ENCODE results near the gene GMIP.

Gene GMIP

GRCh38 chr19:19645233-19645870 is 1.9 kb upstream of the GMIP start:
- H3K27ac ChIP-seq (replicated peaks): no peak overlapping the region
- no peak overlapping the region for H3K4me3 ChIP-seq (replicated peaks; ENCODE audit: insufficient read depth, low read length)
- TF ChIP-seq CTCF (IDR thresholded peaks at IDR 0.05; ENCODE audit: insufficient read depth, low read length) (no peak), SPI1 (IDR thresholded peaks at IDR 0.05; ENCODE audit: borderline replicate concordance, low read depth) (no peak), POLR2AphosphoS5 (IDR thresholded peaks at IDR 0.05; ENCODE audit: low read depth) (no peak), GABPA (IDR thresholded peaks at IDR 0.05; ENCODE audit: low read depth) (no peak), REST (IDR thresholded peaks at IDR 0.05; ENCODE audit: insufficient replicate concordance, low read depth) (no peak)

GRCh38 chr19:19644054-19644388 is 564 bp upstream of the GMIP start:
- H3K4me3 ChIP-seq (replicated peaks; ENCODE audit: insufficient read depth, low read length): no peak overlapping the region
- H3K27ac ChIP-seq (replicated peaks): peak overlapping the region; percentile 96
- TF ChIP-seq CTCF (IDR thresholded peaks at IDR 0.05; ENCODE audit: insufficient read depth, low read length) (no peak), POLR2AphosphoS5 (IDR thresholded peaks at IDR 0.05; ENCODE audit: low read depth) (no peak), SPI1 (IDR thresholded peaks at IDR 0.05; ENCODE audit: borderline replicate concordance, low read depth) (no peak), GABPA (IDR thresholded peaks at IDR 0.05; ENCODE audit: low read depth) (no peak), REST (IDR thresholded peaks at IDR 0.05; ENCODE audit: insufficient replicate concordance, low read depth) (no peak)
- DNase-seq (ENCODE audit: low read depth in 1 of 2, low spot score in 1 of 2): no peak
- H3K27me3 ChIP-seq (ENCODE audit: insufficient read depth, poor library complexity, severe bottlenecking): no peaks in the 10 kb centered on the region

More at GRCh38 chr19:19645233-19645870, 1.9 kb upstream of the GMIP start:
- H3K27me3 ChIP-seq (ENCODE audit: insufficient read depth, poor library complexity, severe bottlenecking): no peaks in the 10 kb centered on the region
- DNase-seq (ENCODE audit: low read depth in 1 of 2, low spot score in 1 of 2): no peak

- DNase-seq (ENCODE audit: low read depth in 1 of 2, low spot score in 1 of 2): peak; percentile 61 to 63
- H3K27ac ChIP-seq (replicated peaks): peak overlapping the region; percentile 96
- H3K4me3 ChIP-seq (replicated peaks; ENCODE audit: insufficient read depth, low read length): peak overlapping the region; percentile 82
These were observed 825 bp downstream of the GMIP start for GRCh38 chr19:19642506-19643157.

More at GRCh38 chr19:19642506-19643157, 825 bp downstream of the GMIP start:
- no peaks in the 10 kb centered on the region for H3K27me3 ChIP-seq (ENCODE audit: insufficient read depth, poor library complexity, severe bottlenecking)
- TF ChIP-seq SPI1 (IDR thresholded peaks at IDR 0.05; ENCODE audit: borderline replicate concordance, low read depth): no peak
- TF ChIP-seq POLR2AphosphoS5 (IDR thresholded peaks at IDR 0.05; ENCODE audit: low read depth): no peak
- TF ChIP-seq CTCF (IDR thresholded peaks at IDR 0.05; ENCODE audit: insufficient read depth, low read length): no peak
- TF ChIP-seq REST (IDR thresholded peaks at IDR 0.05; ENCODE audit: insufficient replicate concordance, low read depth): no peak
- TF ChIP-seq GABPA (IDR thresholded peaks at IDR 0.05; ENCODE audit: low read depth): no peak

Data from HL-60 (cell line).